Liver (tissue), 9 donors: ENCODE data around the gene ATP5MC3. TPM values are rescaled to one million over a fixed set of nuclear protein-coding genes. Genes with fewer than 3 reads are reported as not detected.

Experiments
- DNase-seq: peaks from one replicate; pipeline ENCODE4 v3.0.0-alpha.2; 2017; ENCODE audit warnings: low spot score
- H3K27ac ChIP-seq, 2 donors: one replicate each; pipeline ENCODE4 v1.7.0; 2013; ENCODE audit warnings: inconsistent platforms in 2 of 2, low read length in 2 of 2, control low read depth in 1 of 2, low read depth in 1 of 2, mild to moderate bottlenecking in 1 of 2
- H3K27me3 ChIP-seq, 4 donors: one replicate each; pipeline versions ENCODE4 v1.6.1 to v1.7.0; 2013; ENCODE audit warnings: low read length in 3 of 4, inconsistent platforms in 1 of 4, mild to moderate bottlenecking in 1 of 4, moderate library complexity in 1 of 4; ENCODE audit not compliant: control insufficient read depth in 4 of 4, insufficient read depth in 4 of 4
- H3K36me3 ChIP-seq, 4 donors: one replicate each; pipeline versions ENCODE4 v1.6.1 to v1.7.0; 2013; ENCODE audit warnings: low read length in 3 of 4, mild to moderate bottlenecking in 3 of 4, low read depth in 1 of 4, moderate library complexity in 1 of 4; ENCODE audit not compliant: control insufficient read depth in 4 of 4, insufficient read depth in 3 of 4
- H3K4me1 ChIP-seq, 4 donors: one replicate each; pipeline versions ENCODE4 v1.6.1 to v1.7.0; 2013; ENCODE audit warnings: low read length in 3 of 4, mild to moderate bottlenecking in 3 of 4, moderate library complexity in 1 of 4; ENCODE audit not compliant: control insufficient read depth in 4 of 4, insufficient read depth in 4 of 4
- H3K4me3 ChIP-seq, 3 donors: one replicate each; pipeline versions ENCODE4 v1.6.1 to v1.7.0; 2013; ENCODE audit warnings: low read length in 3 of 3, control low read depth in 1 of 3, low read depth in 1 of 3, mild to moderate bottlenecking in 1 of 3
- H3K9ac ChIP-seq, 2 donors: one replicate each; pipeline ENCODE4 v1.7.0; 2013; ENCODE audit warnings: low read length in 2 of 2, mild to moderate bottlenecking in 2 of 2, moderate library complexity in 2 of 2, control low read depth in 1 of 2, low read depth in 1 of 2
- H3K9me3 ChIP-seq, 4 donors: one replicate each; pipeline versions ENCODE4 v1.6.1 to v1.7.0; 2013; ENCODE audit warnings: low read length in 3 of 4; ENCODE audit not compliant: control insufficient read depth in 4 of 4
- ATF3 ChIP-seq: IDR thresholded peaks from 2 replicates; pipeline ENCODE4 v1.6.1; 2016; ENCODE audit warnings: antibody characterized with exemption
- EGR1 ChIP-seq, 2 donors: IDR thresholded peaks; 2 replicates each; pipeline ENCODE4 v1.6.1; 2016 to 2018; ENCODE audit warnings: antibody characterized with exemption in 2 of 2, low read depth in 2 of 2
- FOXA1 ChIP-seq: IDR thresholded peaks from 2 replicates; pipeline ENCODE4 v1.6.1; 2016; ENCODE audit warnings: antibody characterized with exemption
- FOXA2 ChIP-seq: IDR thresholded peaks from 2 replicates; pipeline ENCODE4 v1.6.1; 2016; ENCODE audit warnings: antibody characterized with exemption
- GABPA ChIP-seq, 2 donors: IDR thresholded peaks in 1 of 2; conservative IDR thresholded peaks in 1 of 2; 2 replicates each; pipeline ENCODE4 v1.6.1; 2016; ENCODE audit warnings: antibody characterized with exemption in 2 of 2, mild to moderate bottlenecking in 1 of 2, moderate library complexity in 1 of 2
- HNF4A ChIP-seq, 2 donors: conservative IDR thresholded peaks; 2 replicates each; pipeline ENCODE4 v1.6.1; 2016; ENCODE audit warnings: antibody characterized with exemption in 2 of 2, mild to moderate bottlenecking in 2 of 2
- HNF4G ChIP-seq: IDR thresholded peaks from 2 replicates; pipeline ENCODE4 v1.6.1; 2016; ENCODE audit warnings: antibody characterized with exemption
- JUND ChIP-seq, 2 donors: IDR thresholded peaks; 2 replicates each; pipeline ENCODE4 v1.6.1; 2016; ENCODE audit warnings: antibody characterized with exemption in 2 of 2
- NR2F2 ChIP-seq: IDR thresholded peaks from 2 replicates; pipeline ENCODE4 v1.6.1; 2016; ENCODE audit warnings: antibody characterized with exemption
- RAD21 ChIP-seq, 2 donors: IDR thresholded peaks; 2 replicates each; pipeline ENCODE4 v1.6.1; 2016; ENCODE audit warnings: antibody characterized with exemption in 2 of 2, mild to moderate bottlenecking in 2 of 2
- RXRA ChIP-seq, 2 donors: IDR thresholded peaks; 2 replicates each; pipeline ENCODE4 v1.6.1; 2017 to 2018; ENCODE audit warnings: antibody characterized with exemption in 2 of 2, mild to moderate bottlenecking in 1 of 2
- SP1 ChIP-seq: IDR thresholded peaks from 2 replicates; pipeline ENCODE4 v1.6.1; 2018; ENCODE audit warnings: antibody characterized with exemption, mild to moderate bottlenecking
- TAF1 ChIP-seq: conservative IDR thresholded peaks from 2 replicates; pipeline ENCODE4 v1.6.1; 2016; ENCODE audit warnings: antibody characterized with exemption, mild to moderate bottlenecking
- YY1 ChIP-seq: IDR thresholded peaks from 2 replicates; pipeline ENCODE4 v1.6.1; 2016; ENCODE audit warnings: antibody characterized with exemption, mild to moderate bottlenecking
- WGBS: extraction: QIAGEN DNeasy Blood & Tissue Kit; methylation state at CpG from one replicate; pipeline ENCODE4 v1.1.7; 2013; 5-methylcytosine and 5-hydroxymethylcytosine counted together
- polyA plus RNA-seq, 2 donors: library from polyadenylated mRNA; stranded (reverse) in 1 of 2; unstranded in 1 of 2; fragments of 200-250 nt in 1 of 2; fragments of >200 nt in 1 of 2; fragmentation: Nextera tagmentation in 1 of 2; extraction: Ambion mirVana in 1 of 2; gene quantifications; one replicate each; pipeline versions ENCODE4 v1.2.1 to v1.2.3, GENCODE V29; 2013 to 2015
- total RNA-seq, 2 donors: library from RNA; depleted of rRNA; stranded (reverse); fragments of >200 nt; gene quantifications; one replicate each; pipeline ENCODE4 v1.2.3, GENCODE V29; 2014
- TF ChIP-seq, protein P1 (sequence below): IDR thresholded peaks from 2 replicates; pipeline ENCODE4 v1.6.1; 2016; ENCODE audit warnings: antibody characterized with exemption
- TF ChIP-seq, protein P2 (sequence below): fragments of 150-350 bp; IDR thresholded peaks from 2 replicates; pipeline ENCODE4 v1.5.1; 2017; ENCODE audit warnings: improper control_type of control experiment, low read depth, low read length; ENCODE audit not compliant: missing input control
- TF ChIP-seq, protein P3 (sequence below): IDR thresholded peaks from 2 replicates; pipeline ENCODE4 v1.6.1; 2016; ENCODE audit warnings: antibody characterized with exemption
- TF ChIP-seq, protein P4 (sequence below): IDR thresholded peaks from 2 replicates; pipeline ENCODE4 v1.6.1; 2016; ENCODE audit warnings: antibody characterized with exemption, mild to moderate bottlenecking
- donor health status: healthy.
- donor health status: healthy.
- donor health status: healthy.
- donor health status: healthy.
- donor health status: healthy.

Gene ATP5MC3
- total and polyA plus RNA-seq, 4 donors, result 95.2 to 403 (median 227) TPM

- peak; percentile 76 for TF ChIP-seq FOXA1
- TF ChIP-seq RXRA (IDR thresholded peaks at IDR 0.05), result peak; percentile 77 to 78
- TF ChIP-seq FOXA2, result no peak
- no peak for TF ChIP-seq NR2F2
- TF ChIP-seq, protein P1, sequence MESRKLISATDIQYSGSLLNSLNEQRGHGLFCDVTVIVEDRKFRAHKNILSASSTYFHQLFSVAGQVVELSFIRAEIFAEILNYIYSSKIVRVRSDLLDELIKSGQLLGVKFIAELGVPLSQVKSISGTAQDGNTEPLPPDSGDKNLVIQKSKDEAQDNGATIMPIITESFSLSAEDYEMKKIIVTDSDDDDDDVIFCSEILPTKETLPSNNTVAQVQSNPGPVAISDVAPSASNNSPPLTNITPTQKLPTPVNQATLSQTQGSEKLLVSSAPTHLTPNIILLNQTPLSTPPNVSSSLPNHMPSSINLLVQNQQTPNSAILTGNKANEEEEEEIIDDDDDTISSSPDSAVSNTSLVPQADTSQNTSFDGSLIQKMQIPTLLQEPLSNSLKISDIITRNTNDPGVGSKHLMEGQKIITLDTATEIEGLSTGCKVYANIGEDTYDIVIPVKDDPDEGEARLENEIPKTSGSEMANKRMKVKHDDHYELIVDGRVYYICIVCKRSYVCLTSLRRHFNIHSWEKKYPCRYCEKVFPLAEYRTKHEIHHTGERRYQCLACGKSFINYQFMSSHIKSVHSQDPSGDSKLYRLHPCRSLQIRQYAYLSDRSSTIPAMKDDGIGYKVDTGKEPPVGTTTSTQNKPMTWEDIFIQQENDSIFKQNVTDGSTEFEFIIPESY, result peak; percentile 100
- TF ChIP-seq TAF1, result peak; percentile 44
- TF ChIP-seq HNF4A (conservative IDR thresholded peaks at IDR 0.05), result peak; percentile 71 to 82
- TF ChIP-seq ATF3, result peak; percentile 19
- peak; percentile 27 for TF ChIP-seq HNF4G
- TF ChIP-seq RAD21 (IDR thresholded peaks at IDR 0.05), result peak in 1 of 2 donors; percentile 15
These were observed 13.5 kb downstream of the ATP5MC3 start, which contains the start of gene ATF2 (continued) for GRCh38 chr2:175167792-175168563.

DNA sequence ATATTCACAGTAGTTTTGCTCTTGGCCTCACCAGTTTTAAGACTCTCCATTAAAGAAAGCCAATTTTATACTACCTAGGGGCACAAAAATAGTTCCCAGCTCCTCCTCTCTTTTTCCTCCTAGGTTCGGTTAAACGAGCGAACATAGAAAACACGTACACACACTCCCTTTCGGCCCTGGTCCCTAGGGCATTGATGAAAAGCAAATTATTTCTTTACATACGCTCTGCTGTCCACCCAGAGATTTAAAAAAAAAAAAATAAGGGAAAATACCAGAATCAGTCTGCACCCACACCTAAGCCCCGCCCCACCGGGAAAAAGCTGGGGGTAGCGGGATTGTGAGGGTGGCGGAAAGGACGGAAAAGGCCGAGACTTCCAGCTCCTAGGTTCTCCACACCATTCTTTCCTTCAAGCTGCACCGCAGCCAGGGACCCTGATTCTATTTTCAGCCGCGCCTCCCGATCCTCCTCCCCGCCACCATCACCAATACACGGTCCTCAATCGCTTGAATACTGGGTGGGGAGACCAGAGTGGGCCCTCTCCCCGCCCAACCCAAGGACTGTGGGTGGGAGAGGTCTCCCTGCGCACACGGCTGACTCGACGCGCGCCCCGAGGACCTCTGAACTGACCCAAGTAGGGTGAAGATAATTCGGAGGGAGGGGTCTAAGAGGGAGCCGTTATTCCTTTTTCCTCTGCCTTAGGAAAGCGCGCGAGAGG, 14.3 kb downstream of the ATP5MC3 start:
- no peaks in the 10 kb centered on the region for H3K27me3 ChIP-seq
- H3K27ac ChIP-seq, result peak overlapping the region; percentile 93 to 96
- peaks cover 0 to 1% (median 0%) of the 10 kb centered on the region in 4 donors for H3K36me3 ChIP-seq
- peaks cover 3 to 15% (median 7%) of the 10 kb centered on the region in 4 donors for H3K4me1 ChIP-seq
- under 1% methylated on average over 32 of the region's 32 CpGs for WGBS
- peak; percentile 40 for DNase-seq
- peak overlapping the region; percentile 93 to 100 (median 98) for H3K4me3 ChIP-seq
- H3K9ac ChIP-seq, result peak overlapping the region; percentile 67 to 92
- no peaks in the 10 kb centered on the region for H3K9me3 ChIP-seq
- TF ChIP-seq EGR1 (IDR thresholded peaks at IDR 0.05; ENCODE audit: low read depth in 2 of 2) (no peak), HNF4A (conservative IDR thresholded peaks at IDR 0.05) (no peak), JUND (IDR thresholded peaks at IDR 0.05) (no peak), RAD21 (IDR thresholded peaks at IDR 0.05) (no peak), FOXA2 (no peak), HNF4G (no peak), SP1 (no peak), RXRA (IDR thresholded peaks at IDR 0.05) (no peak), FOXA1 (no peak), TAF1 (no peak), YY1 (no peak), GABPA (IDR thresholded peaks at IDR 0.05 in 1 of 2, conservative IDR thresholded peaks at IDR 0.05 in 1 of 2) (no peak), NR2F2 (no peak)
- TF ChIP-seq, protein P2, sequence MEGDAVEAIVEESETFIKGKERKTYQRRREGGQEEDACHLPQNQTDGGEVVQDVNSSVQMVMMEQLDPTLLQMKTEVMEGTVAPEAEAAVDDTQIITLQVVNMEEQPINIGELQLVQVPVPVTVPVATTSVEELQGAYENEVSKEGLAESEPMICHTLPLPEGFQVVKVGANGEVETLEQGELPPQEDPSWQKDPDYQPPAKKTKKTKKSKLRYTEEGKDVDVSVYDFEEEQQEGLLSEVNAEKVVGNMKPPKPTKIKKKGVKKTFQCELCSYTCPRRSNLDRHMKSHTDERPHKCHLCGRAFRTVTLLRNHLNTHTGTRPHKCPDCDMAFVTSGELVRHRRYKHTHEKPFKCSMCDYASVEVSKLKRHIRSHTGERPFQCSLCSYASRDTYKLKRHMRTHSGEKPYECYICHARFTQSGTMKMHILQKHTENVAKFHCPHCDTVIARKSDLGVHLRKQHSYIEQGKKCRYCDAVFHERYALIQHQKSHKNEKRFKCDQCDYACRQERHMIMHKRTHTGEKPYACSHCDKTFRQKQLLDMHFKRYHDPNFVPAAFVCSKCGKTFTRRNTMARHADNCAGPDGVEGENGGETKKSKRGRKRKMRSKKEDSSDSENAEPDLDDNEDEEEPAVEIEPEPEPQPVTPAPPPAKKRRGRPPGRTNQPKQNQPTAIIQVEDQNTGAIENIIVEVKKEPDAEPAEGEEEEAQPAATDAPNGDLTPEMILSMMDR, result no peak
- TF ChIP-seq, protein P3, sequence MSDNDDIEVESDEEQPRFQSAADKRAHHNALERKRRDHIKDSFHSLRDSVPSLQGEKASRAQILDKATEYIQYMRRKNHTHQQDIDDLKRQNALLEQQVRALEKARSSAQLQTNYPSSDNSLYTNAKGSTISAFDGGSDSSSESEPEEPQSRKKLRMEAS, result no peak
- TF ChIP-seq, protein P1, result no peak
- TF ChIP-seq, protein P4, sequence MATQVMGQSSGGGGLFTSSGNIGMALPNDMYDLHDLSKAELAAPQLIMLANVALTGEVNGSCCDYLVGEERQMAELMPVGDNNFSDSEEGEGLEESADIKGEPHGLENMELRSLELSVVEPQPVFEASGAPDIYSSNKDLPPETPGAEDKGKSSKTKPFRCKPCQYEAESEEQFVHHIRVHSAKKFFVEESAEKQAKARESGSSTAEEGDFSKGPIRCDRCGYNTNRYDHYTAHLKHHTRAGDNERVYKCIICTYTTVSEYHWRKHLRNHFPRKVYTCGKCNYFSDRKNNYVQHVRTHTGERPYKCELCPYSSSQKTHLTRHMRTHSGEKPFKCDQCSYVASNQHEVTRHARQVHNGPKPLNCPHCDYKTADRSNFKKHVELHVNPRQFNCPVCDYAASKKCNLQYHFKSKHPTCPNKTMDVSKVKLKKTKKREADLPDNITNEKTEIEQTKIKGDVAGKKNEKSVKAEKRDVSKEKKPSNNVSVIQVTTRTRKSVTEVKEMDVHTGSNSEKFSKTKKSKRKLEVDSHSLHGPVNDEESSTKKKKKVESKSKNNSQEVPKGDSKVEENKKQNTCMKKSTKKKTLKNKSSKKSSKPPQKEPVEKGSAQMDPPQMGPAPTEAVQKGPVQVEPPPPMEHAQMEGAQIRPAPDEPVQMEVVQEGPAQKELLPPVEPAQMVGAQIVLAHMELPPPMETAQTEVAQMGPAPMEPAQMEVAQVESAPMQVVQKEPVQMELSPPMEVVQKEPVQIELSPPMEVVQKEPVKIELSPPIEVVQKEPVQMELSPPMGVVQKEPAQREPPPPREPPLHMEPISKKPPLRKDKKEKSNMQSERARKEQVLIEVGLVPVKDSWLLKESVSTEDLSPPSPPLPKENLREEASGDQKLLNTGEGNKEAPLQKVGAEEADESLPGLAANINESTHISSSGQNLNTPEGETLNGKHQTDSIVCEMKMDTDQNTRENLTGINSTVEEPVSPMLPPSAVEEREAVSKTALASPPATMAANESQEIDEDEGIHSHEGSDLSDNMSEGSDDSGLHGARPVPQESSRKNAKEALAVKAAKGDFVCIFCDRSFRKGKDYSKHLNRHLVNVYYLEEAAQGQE, result no peak
